ENCODE measurements around the gene FBXL3. TPM values are rescaled to one million over a fixed set of nuclear protein-coding genes. Genes with fewer than 3 reads are reported as not detected.

FBXL3 gene
- polyA plus RNA-seq, 1 of the 3 experiments (the other 2 are of a cell fraction) = 13.6 TPM

DNA sequence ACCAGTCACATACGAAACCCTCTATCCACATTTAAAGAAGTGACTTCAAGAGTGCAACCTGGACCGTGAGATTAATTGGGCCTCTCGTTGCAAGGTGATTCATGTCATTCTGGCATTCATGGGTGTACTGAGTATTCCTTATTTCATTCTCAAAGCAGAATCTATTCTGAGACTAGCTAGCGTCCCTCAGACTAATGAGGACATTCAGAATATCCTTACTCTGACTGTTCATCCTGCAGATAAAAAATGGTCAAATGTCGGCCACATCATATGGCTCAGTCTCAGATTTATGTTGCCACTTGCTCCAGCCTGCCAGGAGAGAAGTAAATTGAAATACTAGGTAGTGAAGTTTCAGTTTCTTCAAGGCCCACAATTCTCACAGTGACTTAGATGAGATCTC, 71.3 kb downstream of the FBXL3 start:
- Histone ChIP-seq H3F3A (replicated peaks; ENCODE audit: insufficient read depth) (no peaks in the 10 kb centered on the region), H3K79me2 (ENCODE audit: insufficient read depth) (no peaks in the 10 kb centered on the region), H3K9me2 (no peaks in the 10 kb centered on the region), H3K9me3 (no peaks in the 10 kb centered on the region; the same call in 1 of the 2 replicates), H3K4me2 (no peak overlapping the region), H3K4me3 (ENCODE audit: low read depth in 2 of 2, low read length in 1 of 2) (no peak overlapping the region), H3K9ac (no peak overlapping the region), H3K27ac (ENCODE audit: low read depth in 2 of 2, low read length in 1 of 2) (no peak overlapping the region), H2AFZ (ENCODE audit: low read depth) (no peak overlapping the region), H3K36me3 (replicated peaks in 1 of 2; ENCODE audit: control insufficient read depth in 1 of 2, insufficient read depth in 2 of 2, low read length in 1 of 2) (no peaks in the 10 kb centered on the region), H3K4me1 (ENCODE audit: control insufficient read depth in 1 of 2, insufficient read depth in 2 of 2, low read depth in 1 of 2, low read length in 1 of 2) (no peaks in the 10 kb centered on the region), H3K27me3 (ENCODE audit: insufficient read depth) (no peaks in the 10 kb centered on the region), H4K20me1 (ENCODE audit: insufficient read depth) (no peaks in the 10 kb centered on the region)
- ChIA-PET CTCF (interaction anchor here (0.9 to 2.8 kb wide), 2 partner anchors 9 to 25 kb away, joined by 4 to 11 read pairs; no protein-coding TSS in a partner anchor), POLR2A (no interaction called here)
- TF ChIP-seq, protein P1, sequence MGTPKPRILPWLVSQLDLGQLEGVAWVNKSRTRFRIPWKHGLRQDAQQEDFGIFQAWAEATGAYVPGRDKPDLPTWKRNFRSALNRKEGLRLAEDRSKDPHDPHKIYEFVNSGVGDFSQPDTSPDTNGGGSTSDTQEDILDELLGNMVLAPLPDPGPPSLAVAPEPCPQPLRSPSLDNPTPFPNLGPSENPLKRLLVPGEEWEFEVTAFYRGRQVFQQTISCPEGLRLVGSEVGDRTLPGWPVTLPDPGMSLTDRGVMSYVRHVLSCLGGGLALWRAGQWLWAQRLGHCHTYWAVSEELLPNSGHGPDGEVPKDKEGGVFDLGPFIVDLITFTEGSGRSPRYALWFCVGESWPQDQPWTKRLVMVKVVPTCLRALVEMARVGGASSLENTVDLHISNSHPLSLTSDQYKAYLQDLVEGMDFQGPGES (IDR thresholded peaks at IDR 0.05; ENCODE audit: low read depth, low read length) = no peak
- TF ChIP-seq, protein P2, sequence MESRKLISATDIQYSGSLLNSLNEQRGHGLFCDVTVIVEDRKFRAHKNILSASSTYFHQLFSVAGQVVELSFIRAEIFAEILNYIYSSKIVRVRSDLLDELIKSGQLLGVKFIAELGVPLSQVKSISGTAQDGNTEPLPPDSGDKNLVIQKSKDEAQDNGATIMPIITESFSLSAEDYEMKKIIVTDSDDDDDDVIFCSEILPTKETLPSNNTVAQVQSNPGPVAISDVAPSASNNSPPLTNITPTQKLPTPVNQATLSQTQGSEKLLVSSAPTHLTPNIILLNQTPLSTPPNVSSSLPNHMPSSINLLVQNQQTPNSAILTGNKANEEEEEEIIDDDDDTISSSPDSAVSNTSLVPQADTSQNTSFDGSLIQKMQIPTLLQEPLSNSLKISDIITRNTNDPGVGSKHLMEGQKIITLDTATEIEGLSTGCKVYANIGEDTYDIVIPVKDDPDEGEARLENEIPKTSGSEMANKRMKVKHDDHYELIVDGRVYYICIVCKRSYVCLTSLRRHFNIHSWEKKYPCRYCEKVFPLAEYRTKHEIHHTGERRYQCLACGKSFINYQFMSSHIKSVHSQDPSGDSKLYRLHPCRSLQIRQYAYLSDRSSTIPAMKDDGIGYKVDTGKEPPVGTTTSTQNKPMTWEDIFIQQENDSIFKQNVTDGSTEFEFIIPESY (IDR thresholded peaks at IDR 0.05; ENCODE audit: borderline replicate concordance, low read depth) = no peak
- no peak for TF ChIP-seq YY1 (IDR thresholded peaks at IDR 0.05; ENCODE audit: low read depth)
- no peak for TF ChIP-seq RXRA (IDR thresholded peaks at IDR 0.05; ENCODE audit: borderline replicate concordance, low read depth)
- TF ChIP-seq NRF1 (IDR thresholded peaks at IDR 0.05; ENCODE audit: low read depth, low read length) = no peak
- TF ChIP-seq JUND (IDR thresholded peaks at IDR 0.05) = no peak
- TF ChIP-seq POLR2AphosphoS5 (IDR thresholded peaks at IDR 0.05; ENCODE audit: low read depth, low read length) = no peak
- TF ChIP-seq, protein P3, sequence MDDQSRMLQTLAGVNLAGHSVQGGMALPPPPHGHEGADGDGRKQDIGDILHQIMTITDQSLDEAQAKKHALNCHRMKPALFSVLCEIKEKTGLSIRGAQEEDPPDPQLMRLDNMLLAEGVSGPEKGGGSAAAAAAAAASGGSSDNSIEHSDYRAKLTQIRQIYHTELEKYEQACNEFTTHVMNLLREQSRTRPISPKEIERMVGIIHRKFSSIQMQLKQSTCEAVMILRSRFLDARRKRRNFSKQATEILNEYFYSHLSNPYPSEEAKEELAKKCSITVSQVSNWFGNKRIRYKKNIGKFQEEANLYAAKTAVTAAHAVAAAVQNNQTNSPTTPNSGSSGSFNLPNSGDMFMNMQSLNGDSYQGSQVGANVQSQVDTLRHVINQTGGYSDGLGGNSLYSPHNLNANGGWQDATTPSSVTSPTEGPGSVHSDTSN (IDR thresholded peaks at IDR 0.05) = no peak
- TF ChIP-seq, protein P4, sequence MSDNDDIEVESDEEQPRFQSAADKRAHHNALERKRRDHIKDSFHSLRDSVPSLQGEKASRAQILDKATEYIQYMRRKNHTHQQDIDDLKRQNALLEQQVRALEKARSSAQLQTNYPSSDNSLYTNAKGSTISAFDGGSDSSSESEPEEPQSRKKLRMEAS (IDR thresholded peaks at IDR 0.05; ENCODE audit: low read depth) = no peak
- no peak for TF ChIP-seq SMC3 (IDR thresholded peaks at IDR 0.05; ENCODE audit: low read depth, low read length)
- TF ChIP-seq RFX5 (IDR thresholded peaks at IDR 0.05; ENCODE audit: low read length) = no peak
- no peak for TF ChIP-seq SIN3A (IDR thresholded peaks at IDR 0.05; ENCODE audit: borderline replicate concordance, low read depth, low read length)
- no peak for TF ChIP-seq EP300 (IDR thresholded peaks at IDR 0.05; ENCODE audit: borderline replicate concordance in 1 of 2, low read depth in 1 of 2, low read length in 1 of 2)
- WGBS (ENCODE audit: low lambda C conversion rate) = 63% methylated on average over 5 of the region's 5 CpGs
- no peak for DNase-seq

Other genes with a start within 250 kb of the FBXL3 start
- gene KCTD12, start 140.8 kb downstream of the FBXL3 start, polyA plus RNA-seq (2012; rRNA removed) = 0.93 and 1.0 TPM in 2 replicates
- gene ACOD1, start 78.6 kb downstream of the FBXL3 start, polyA plus RNA-seq (2012; rRNA removed) = not detected in 2 replicates
- gene CLN5, start 35.1 kb downstream of the FBXL3 start, polyA plus RNA-seq (2012; rRNA removed) = 11.6 and 13.3 TPM in 2 replicates